ENCODE results near the gene BCL2L14.

BCL2L14 gene

DNA sequence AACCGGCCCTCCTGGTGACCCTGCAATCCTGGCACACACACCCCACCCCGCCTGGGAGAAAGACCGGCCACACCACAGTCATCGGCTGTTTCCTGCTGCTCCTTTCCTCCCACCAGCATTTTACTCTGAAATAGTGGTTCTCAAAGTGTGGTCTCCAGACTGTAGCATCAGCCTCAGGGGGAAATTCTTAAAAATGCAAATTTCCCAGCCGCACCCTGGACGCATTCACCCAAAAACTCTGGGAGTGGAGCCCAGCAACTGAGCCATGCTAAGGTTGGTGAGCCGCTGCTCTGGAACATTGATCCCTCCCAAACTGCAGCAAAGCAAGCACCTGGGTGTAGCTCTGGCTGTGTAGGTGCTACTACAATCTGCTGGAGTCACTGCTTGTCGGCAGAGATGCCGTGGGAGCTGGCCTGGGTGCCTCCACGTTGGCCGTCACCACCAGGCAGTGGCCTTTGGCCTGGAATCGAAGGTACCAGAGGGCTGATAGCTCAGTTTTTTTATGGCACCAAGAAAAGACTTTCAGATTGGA, 38.4 kb upstream of the BCL2L14 start:
- Histone ChIP-seq H3K4me3 (ENCODE audit: low read depth, low read length) (no peak overlapping the region), H3K27ac (ENCODE audit: extremely low read depth, low read depth, low read length) (no peak overlapping the region), H3K4me1 (ENCODE audit: control insufficient read depth, insufficient read depth, low read length) (no peaks in the 10 kb centered on the region), H3K36me3 (ENCODE audit: control insufficient read depth in 2 of 2, insufficient read depth in 1 of 2, low read length in 2 of 2) (no peaks in the 10 kb centered on the region), H3K9me3 (ENCODE audit: control insufficient read depth, insufficient read depth, low read depth, low read length) (no peaks in the 10 kb centered on the region)
- no peak for TF ChIP-seq ZNF792 (tag by site-specific recombination; IDR thresholded peaks at IDR 0.05)
- no peak for TF ChIP-seq KLF7 (tag by site-specific recombination; IDR thresholded peaks at IDR 0.05; ENCODE audit: borderline replicate concordance)
- no peak for TF ChIP-seq ZNF530 (tag by site-specific recombination; IDR thresholded peaks at IDR 0.05; ENCODE audit: low read depth)
- no peak for TF ChIP-seq ZNF292 (tag by site-specific recombination; IDR thresholded peaks at IDR 0.05; ENCODE audit: borderline replicate concordance, low read depth)
- no peak for TF ChIP-seq ZBTB1 (tag by site-specific recombination; IDR thresholded peaks at IDR 0.05)
- TF ChIP-seq ZNF184 (tag by site-specific recombination; IDR thresholded peaks at IDR 0.05), result no peak
- TF ChIP-seq ZNF174 (tag by site-specific recombination; IDR thresholded peaks at IDR 0.05), result no peak
- no peak for TF ChIP-seq ZNF16 (tag by site-specific recombination; IDR thresholded peaks at IDR 0.05; ENCODE audit: low read depth)
- TF ChIP-seq GLI4 (tag by site-specific recombination; IDR thresholded peaks at IDR 0.05), result no peak
- TF ChIP-seq FEZF1 (tag by site-specific recombination; IDR thresholded peaks at IDR 0.05), result no peak
- no peak for TF ChIP-seq OSR2 (tag by site-specific recombination; IDR thresholded peaks at IDR 0.05)
- TF ChIP-seq, protein P1, sequence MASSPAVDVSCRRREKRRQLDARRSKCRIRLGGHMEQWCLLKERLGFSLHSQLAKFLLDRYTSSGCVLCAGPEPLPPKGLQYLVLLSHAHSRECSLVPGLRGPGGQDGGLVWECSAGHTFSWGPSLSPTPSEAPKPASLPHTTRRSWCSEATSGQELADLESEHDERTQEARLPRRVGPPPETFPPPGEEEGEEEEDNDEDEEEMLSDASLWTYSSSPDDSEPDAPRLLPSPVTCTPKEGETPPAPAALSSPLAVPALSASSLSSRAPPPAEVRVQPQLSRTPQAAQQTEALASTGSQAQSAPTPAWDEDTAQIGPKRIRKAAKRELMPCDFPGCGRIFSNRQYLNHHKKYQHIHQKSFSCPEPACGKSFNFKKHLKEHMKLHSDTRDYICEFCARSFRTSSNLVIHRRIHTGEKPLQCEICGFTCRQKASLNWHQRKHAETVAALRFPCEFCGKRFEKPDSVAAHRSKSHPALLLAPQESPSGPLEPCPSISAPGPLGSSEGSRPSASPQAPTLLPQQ (tag by site-specific recombination; IDR thresholded peaks at IDR 0.05), result no peak
- TF ChIP-seq ZEB2 (tag by site-specific recombination; IDR thresholded peaks at IDR 0.05), result no peak
- TF ChIP-seq GLIS1 (tag by site-specific recombination; IDR thresholded peaks at IDR 0.05), result no peak
- TF ChIP-seq SETDB1 (IDR thresholded peaks at IDR 0.05; ENCODE audit: insufficient read length, low read length), result no peak
- no peak for TF ChIP-seq ZNF549 (tag by site-specific recombination; IDR thresholded peaks at IDR 0.05)
- TF ChIP-seq ZNF529 (tag by site-specific recombination; IDR thresholded peaks at IDR 0.05; ENCODE audit: insufficient replicate concordance), result no peak
- no peak for TF ChIP-seq ZNF48 (tag by site-specific recombination; IDR thresholded peaks at IDR 0.05)
- no peak for TF ChIP-seq KLF1 (tag by site-specific recombination; IDR thresholded peaks at IDR 0.05)
- ChIA-PET POLR2A (no interaction called here), CTCF (interaction anchor here (0.6 to 8.5 kb wide), 24 partner anchors 11 to 1260 kb away, joined by 3 to 161 read pairs (median 6); no protein-coding TSS in a partner anchor)

DNA sequence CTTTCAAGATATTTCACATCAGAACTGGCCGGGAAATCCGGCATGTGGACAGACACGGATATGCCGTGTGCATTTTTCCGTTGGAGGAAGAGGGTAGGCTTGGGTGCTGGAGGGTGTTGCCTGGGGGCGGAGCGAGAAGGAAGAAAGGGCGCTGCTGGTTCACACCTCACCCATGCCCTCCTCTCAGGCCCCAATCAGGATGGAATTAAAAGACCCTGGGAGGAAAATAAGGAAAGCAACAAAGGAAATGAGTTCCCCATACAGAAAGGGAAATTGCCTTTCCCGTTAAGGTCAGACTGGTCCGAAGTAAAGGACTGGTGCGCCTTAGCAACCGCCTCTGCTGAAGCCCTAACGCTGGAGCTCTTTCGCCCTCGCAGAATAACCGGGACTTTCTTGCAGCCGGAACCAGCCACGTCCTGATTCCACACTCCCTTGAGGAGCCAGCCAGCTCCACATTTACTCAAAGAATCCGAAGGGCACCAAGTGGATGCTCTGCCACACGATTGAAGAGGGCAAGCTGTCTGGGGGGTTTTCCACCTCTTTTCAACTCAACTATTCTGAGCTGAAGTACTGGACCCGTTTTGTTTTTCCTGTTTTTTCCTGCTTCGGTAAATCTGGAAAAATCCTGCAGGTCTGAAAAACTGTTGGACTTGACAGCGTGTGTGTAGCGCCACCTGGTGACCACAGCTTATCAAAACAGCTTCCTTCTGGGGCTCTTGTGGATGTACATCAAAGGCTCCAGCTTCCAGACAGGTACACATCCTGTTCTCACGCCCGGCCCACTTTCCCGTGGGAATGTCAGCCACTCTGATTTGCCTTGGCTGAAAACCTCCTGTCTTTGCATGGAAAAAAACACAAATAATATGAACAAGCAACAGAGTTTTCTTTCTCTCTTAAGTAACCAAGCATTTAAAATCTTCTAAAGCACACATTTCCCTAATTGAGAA, 37.6 kb upstream of the BCL2L14 start:
- Histone ChIP-seq H3K4me1 (ENCODE audit: control insufficient read depth, insufficient read depth, low read length) (no peaks in the 10 kb centered on the region), H3K4me3 (ENCODE audit: low read depth, low read length) (0 out of 2 replicates have a peak overlapping the region, but pooled peaks have one; percentile 17), H3K36me3 (ENCODE audit: control insufficient read depth in 2 of 2, insufficient read depth in 1 of 2, low read length in 2 of 2) (no peaks in the 10 kb centered on the region), H3K27ac (ENCODE audit: extremely low read depth, low read depth, low read length) (no peak overlapping the region), H3K9me3 (ENCODE audit: control insufficient read depth, insufficient read depth, low read depth, low read length) (no peaks in the 10 kb centered on the region)
- POLR2A ChIA-PET, result no interaction called here
- CTCF ChIA-PET, result interaction anchor here (0.6 to 8.5 kb wide), 40 partner anchors 12 to 1261 kb away, joined by 3 to 161 read pairs (median 4); partner anchors contain the start of gene ETV6
- TF ChIP-seq ZNF677 (tag by site-specific recombination; IDR thresholded peaks at IDR 0.05) (no peak), ZNF501 (tag by site-specific recombination; IDR thresholded peaks at IDR 0.05) (0 out of 2 replicates have a peak, but pooled peaks have one; percentile 43), GLIS1 (tag by site-specific recombination; IDR thresholded peaks at IDR 0.05) (no peak), OSR2 (tag by site-specific recombination; IDR thresholded peaks at IDR 0.05) (no peak), ZNF341 (tag by site-specific recombination; IDR thresholded peaks at IDR 0.05; ENCODE audit: low read depth) (no peak)
- TF ChIP-seq, protein P2, sequence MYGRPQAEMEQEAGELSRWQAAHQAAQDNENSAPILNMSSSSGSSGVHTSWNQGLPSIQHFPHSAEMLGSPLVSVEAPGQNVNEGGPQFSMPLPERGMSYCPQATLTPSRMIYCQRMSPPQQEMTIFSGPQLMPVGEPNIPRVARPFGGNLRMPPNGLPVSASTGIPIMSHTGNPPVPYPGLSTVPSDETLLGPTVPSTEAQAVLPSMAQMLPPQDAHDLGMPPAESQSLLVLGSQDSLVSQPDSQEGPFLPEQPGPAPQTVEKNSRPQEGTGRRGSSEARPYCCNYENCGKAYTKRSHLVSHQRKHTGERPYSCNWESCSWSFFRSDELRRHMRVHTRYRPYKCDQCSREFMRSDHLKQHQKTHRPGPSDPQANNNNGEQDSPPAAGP (tag by site-specific recombination; IDR thresholded peaks at IDR 0.05), result no peak
- TF ChIP-seq, protein P3, sequence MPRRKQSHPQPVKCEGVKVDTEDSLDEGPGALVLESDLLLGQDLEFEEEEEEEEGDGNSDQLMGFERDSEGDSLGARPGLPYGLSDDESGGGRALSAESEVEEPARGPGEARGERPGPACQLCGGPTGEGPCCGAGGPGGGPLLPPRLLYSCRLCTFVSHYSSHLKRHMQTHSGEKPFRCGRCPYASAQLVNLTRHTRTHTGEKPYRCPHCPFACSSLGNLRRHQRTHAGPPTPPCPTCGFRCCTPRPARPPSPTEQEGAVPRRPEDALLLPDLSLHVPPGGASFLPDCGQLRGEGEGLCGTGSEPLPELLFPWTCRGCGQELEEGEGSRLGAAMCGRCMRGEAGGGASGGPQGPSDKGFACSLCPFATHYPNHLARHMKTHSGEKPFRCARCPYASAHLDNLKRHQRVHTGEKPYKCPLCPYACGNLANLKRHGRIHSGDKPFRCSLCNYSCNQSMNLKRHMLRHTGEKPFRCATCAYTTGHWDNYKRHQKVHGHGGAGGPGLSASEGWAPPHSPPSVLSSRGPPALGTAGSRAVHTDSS (tag by site-specific recombination; IDR thresholded peaks at IDR 0.05), result no peak
- TF ChIP-seq, protein P4, sequence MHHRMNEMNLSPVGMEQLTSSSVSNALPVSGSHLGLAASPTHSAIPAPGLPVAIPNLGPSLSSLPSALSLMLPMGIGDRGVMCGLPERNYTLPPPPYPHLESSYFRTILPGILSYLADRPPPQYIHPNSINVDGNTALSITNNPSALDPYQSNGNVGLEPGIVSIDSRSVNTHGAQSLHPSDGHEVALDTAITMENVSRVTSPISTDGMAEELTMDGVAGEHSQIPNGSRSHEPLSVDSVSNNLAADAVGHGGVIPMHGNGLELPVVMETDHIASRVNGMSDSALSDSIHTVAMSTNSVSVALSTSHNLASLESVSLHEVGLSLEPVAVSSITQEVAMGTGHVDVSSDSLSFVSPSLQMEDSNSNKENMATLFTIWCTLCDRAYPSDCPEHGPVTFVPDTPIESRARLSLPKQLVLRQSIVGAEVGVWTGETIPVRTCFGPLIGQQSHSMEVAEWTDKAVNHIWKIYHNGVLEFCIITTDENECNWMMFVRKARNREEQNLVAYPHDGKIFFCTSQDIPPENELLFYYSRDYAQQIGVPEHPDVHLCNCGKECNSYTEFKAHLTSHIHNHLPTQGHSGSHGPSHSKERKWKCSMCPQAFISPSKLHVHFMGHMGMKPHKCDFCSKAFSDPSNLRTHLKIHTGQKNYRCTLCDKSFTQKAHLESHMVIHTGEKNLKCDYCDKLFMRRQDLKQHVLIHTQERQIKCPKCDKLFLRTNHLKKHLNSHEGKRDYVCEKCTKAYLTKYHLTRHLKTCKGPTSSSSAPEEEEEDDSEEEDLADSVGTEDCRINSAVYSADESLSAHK (tag by site-specific recombination; IDR thresholded peaks at IDR 0.05), result no peak
- TF ChIP-seq, protein P5, sequence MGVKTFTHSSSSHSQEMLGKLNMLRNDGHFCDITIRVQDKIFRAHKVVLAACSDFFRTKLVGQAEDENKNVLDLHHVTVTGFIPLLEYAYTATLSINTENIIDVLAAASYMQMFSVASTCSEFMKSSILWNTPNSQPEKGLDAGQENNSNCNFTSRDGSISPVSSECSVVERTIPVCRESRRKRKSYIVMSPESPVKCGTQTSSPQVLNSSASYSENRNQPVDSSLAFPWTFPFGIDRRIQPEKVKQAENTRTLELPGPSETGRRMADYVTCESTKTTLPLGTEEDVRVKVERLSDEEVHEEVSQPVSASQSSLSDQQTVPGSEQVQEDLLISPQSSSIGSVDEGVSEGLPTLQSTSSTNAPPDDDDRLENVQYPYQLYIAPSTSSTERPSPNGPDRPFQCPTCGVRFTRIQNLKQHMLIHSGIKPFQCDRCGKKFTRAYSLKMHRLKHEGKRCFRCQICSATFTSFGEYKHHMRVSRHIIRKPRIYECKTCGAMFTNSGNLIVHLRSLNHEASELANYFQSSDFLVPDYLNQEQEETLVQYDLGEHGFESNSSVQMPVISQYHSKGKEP (tag by site-specific recombination; IDR thresholded peaks at IDR 0.05), result no peak
